Liver (tissue), 9 donors: ENCODE results near the gene PTGER2. TPM values are rescaled to one million over a fixed set of nuclear protein-coding genes. Genes with fewer than 3 reads are reported as not detected.

Source experiments
- DNase-seq: peaks from one replicate; pipeline ENCODE4 v3.0.0-alpha.2; 2017; ENCODE audit warnings: low spot score
- H3K27ac ChIP-seq, 2 donors: one replicate each; pipeline ENCODE4 v1.7.0; 2013; ENCODE audit warnings: inconsistent platforms in 2 of 2, low read length in 2 of 2, control low read depth in 1 of 2, low read depth in 1 of 2, mild to moderate bottlenecking in 1 of 2
- H3K27me3 ChIP-seq, 4 donors: one replicate each; pipeline versions ENCODE4 v1.6.1 to v1.7.0; 2013; ENCODE audit warnings: low read length in 3 of 4, inconsistent platforms in 1 of 4, mild to moderate bottlenecking in 1 of 4, moderate library complexity in 1 of 4; ENCODE audit not compliant: control insufficient read depth in 4 of 4, insufficient read depth in 4 of 4
- H3K36me3 ChIP-seq, 4 donors: one replicate each; pipeline versions ENCODE4 v1.6.1 to v1.7.0; 2013; ENCODE audit warnings: low read length in 3 of 4, mild to moderate bottlenecking in 3 of 4, low read depth in 1 of 4, moderate library complexity in 1 of 4; ENCODE audit not compliant: control insufficient read depth in 4 of 4, insufficient read depth in 3 of 4
- H3K4me1 ChIP-seq, 4 donors: one replicate each; pipeline versions ENCODE4 v1.6.1 to v1.7.0; 2013; ENCODE audit warnings: low read length in 3 of 4, mild to moderate bottlenecking in 3 of 4, moderate library complexity in 1 of 4; ENCODE audit not compliant: control insufficient read depth in 4 of 4, insufficient read depth in 4 of 4
- H3K4me3 ChIP-seq, 3 donors: one replicate each; pipeline versions ENCODE4 v1.6.1 to v1.7.0; 2013; ENCODE audit warnings: low read length in 3 of 3, control low read depth in 1 of 3, low read depth in 1 of 3, mild to moderate bottlenecking in 1 of 3
- H3K9ac ChIP-seq, 2 donors: one replicate each; pipeline ENCODE4 v1.7.0; 2013; ENCODE audit warnings: low read length in 2 of 2, mild to moderate bottlenecking in 2 of 2, moderate library complexity in 2 of 2, control low read depth in 1 of 2, low read depth in 1 of 2
- H3K9me3 ChIP-seq, 4 donors: one replicate each; pipeline versions ENCODE4 v1.6.1 to v1.7.0; 2013; ENCODE audit warnings: low read length in 3 of 4; ENCODE audit not compliant: control insufficient read depth in 4 of 4
- EGR1 ChIP-seq, 2 donors: IDR thresholded peaks; 2 replicates each; pipeline ENCODE4 v1.6.1; 2016 to 2018; ENCODE audit warnings: antibody characterized with exemption in 2 of 2, low read depth in 2 of 2
- FOXA1 ChIP-seq: IDR thresholded peaks from 2 replicates; pipeline ENCODE4 v1.6.1; 2016; ENCODE audit warnings: antibody characterized with exemption
- HNF4A ChIP-seq, 2 donors: conservative IDR thresholded peaks; 2 replicates each; pipeline ENCODE4 v1.6.1; 2016; ENCODE audit warnings: antibody characterized with exemption in 2 of 2, mild to moderate bottlenecking in 2 of 2
- HNF4G ChIP-seq: IDR thresholded peaks from 2 replicates; pipeline ENCODE4 v1.6.1; 2016; ENCODE audit warnings: antibody characterized with exemption
- JUND ChIP-seq, 2 donors: IDR thresholded peaks; 2 replicates each; pipeline ENCODE4 v1.6.1; 2016; ENCODE audit warnings: antibody characterized with exemption in 2 of 2
- NR2F2 ChIP-seq: IDR thresholded peaks from 2 replicates; pipeline ENCODE4 v1.6.1; 2016; ENCODE audit warnings: antibody characterized with exemption
- RAD21 ChIP-seq, 2 donors: IDR thresholded peaks; 2 replicates each; pipeline ENCODE4 v1.6.1; 2016; ENCODE audit warnings: antibody characterized with exemption in 2 of 2, mild to moderate bottlenecking in 2 of 2
- REST ChIP-seq: IDR thresholded peaks from 2 replicates; pipeline ENCODE4 v1.6.1; 2016; ENCODE audit warnings: antibody characterized with exemption, mild to moderate bottlenecking
- SP1 ChIP-seq: IDR thresholded peaks from 2 replicates; pipeline ENCODE4 v1.6.1; 2018; ENCODE audit warnings: antibody characterized with exemption, mild to moderate bottlenecking
- TAF1 ChIP-seq: conservative IDR thresholded peaks from 2 replicates; pipeline ENCODE4 v1.6.1; 2016; ENCODE audit warnings: antibody characterized with exemption, mild to moderate bottlenecking
- YY1 ChIP-seq: IDR thresholded peaks from 2 replicates; pipeline ENCODE4 v1.6.1; 2016; ENCODE audit warnings: antibody characterized with exemption, mild to moderate bottlenecking
- WGBS: extraction: QIAGEN DNeasy Blood & Tissue Kit; methylation state at CpG from one replicate; pipeline ENCODE4 v1.1.7; 2013; 5-methylcytosine and 5-hydroxymethylcytosine counted together
- polyA plus RNA-seq, 2 donors: library from polyadenylated mRNA; stranded (reverse) in 1 of 2; unstranded in 1 of 2; fragments of 200-250 nt in 1 of 2; fragments of >200 nt in 1 of 2; fragmentation: Nextera tagmentation in 1 of 2; extraction: Ambion mirVana in 1 of 2; gene quantifications; one replicate each; pipeline versions ENCODE4 v1.2.1 to v1.2.3, GENCODE V29; 2013 to 2015
- total RNA-seq, 2 donors: library from RNA; depleted of rRNA; stranded (reverse); fragments of >200 nt; gene quantifications; one replicate each; pipeline ENCODE4 v1.2.3, GENCODE V29; 2014
- TF ChIP-seq, protein P1 (sequence below): fragments of 150-350 bp; IDR thresholded peaks from 2 replicates; pipeline ENCODE4 v1.5.1; 2017; ENCODE audit warnings: improper control_type of control experiment, low read depth, low read length; ENCODE audit not compliant: missing input control
- TF ChIP-seq, protein P2 (sequence below): IDR thresholded peaks from 2 replicates; pipeline ENCODE4 v1.6.1; 2016; ENCODE audit warnings: antibody characterized with exemption
- donor health status: healthy.
- donor health status: healthy.
- donor health status: healthy.
- donor health status: healthy.
- donor health status: healthy.

Gene PTGER2
- total and polyA plus RNA-seq, 4 donors = 0.36 to 1.9 (median 0.81) TPM

- no peaks in the 10 kb centered on the region for H3K4me1 ChIP-seq
- WGBS = 70% methylated on average over 3 of the region's 3 CpGs
- TF ChIP-seq YY1 (no peak), HNF4A (conservative IDR thresholded peaks at IDR 0.05) (no peak), NR2F2 (no peak), TAF1 (no peak), REST (no peak), JUND (IDR thresholded peaks at IDR 0.05) (no peak)
- TF ChIP-seq, protein P1, sequence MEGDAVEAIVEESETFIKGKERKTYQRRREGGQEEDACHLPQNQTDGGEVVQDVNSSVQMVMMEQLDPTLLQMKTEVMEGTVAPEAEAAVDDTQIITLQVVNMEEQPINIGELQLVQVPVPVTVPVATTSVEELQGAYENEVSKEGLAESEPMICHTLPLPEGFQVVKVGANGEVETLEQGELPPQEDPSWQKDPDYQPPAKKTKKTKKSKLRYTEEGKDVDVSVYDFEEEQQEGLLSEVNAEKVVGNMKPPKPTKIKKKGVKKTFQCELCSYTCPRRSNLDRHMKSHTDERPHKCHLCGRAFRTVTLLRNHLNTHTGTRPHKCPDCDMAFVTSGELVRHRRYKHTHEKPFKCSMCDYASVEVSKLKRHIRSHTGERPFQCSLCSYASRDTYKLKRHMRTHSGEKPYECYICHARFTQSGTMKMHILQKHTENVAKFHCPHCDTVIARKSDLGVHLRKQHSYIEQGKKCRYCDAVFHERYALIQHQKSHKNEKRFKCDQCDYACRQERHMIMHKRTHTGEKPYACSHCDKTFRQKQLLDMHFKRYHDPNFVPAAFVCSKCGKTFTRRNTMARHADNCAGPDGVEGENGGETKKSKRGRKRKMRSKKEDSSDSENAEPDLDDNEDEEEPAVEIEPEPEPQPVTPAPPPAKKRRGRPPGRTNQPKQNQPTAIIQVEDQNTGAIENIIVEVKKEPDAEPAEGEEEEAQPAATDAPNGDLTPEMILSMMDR = no peak
These were observed 11.0 kb downstream of the PTGER2 start for GRCh38 chr14:52325126-52325525.

GRCh38 chr14:52325630-52326029, 11.5 kb downstream of the PTGER2 start:
- no peak overlapping the region for H3K9ac ChIP-seq
- no peaks in the 10 kb centered on the region for H3K36me3 ChIP-seq
- no peak overlapping the region for H3K27ac ChIP-seq
- 92% methylated on average over 3 of the region's 3 CpGs for WGBS
- H3K27me3 ChIP-seq = no peaks in the 10 kb centered on the region
- no peak for DNase-seq
- TF ChIP-seq, protein P2, sequence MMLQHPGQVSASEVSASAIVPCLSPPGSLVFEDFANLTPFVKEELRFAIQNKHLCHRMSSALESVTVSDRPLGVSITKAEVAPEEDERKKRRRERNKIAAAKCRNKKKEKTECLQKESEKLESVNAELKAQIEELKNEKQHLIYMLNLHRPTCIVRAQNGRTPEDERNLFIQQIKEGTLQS = no peak
- no peak for TF ChIP-seq EGR1 (IDR thresholded peaks at IDR 0.05; ENCODE audit: low read depth in 2 of 2)
- no peak for TF ChIP-seq TAF1
- TF ChIP-seq SP1 = no peak
- TF ChIP-seq FOXA1 = no peak
- no peak for TF ChIP-seq HNF4G
- TF ChIP-seq RAD21 (IDR thresholded peaks at IDR 0.05) = no peak
- H3K4me3 ChIP-seq = no peak overlapping the region
- H3K9me3 ChIP-seq = peaks cover 0 to 3% (median 2%) of the 10 kb centered on the region in 4 donors
- no peaks in the 10 kb centered on the region for H3K4me1 ChIP-seq

More at GRCh38 chr14:52325126-52325525, 11.0 kb downstream of the PTGER2 start:
- Histone ChIP-seq H3K4me3 (no peak overlapping the region), H3K9me3 (peaks cover 0 to 3% (median 2%) of the 10 kb centered on the region in 4 donors), H3K27ac (no peak overlapping the region), H3K36me3 (no peaks in the 10 kb centered on the region), H3K27me3 (no peaks in the 10 kb centered on the region), H3K9ac (no peak overlapping the region)
- DNase-seq = no peak
